HS-5 (cell line): ENCODE data around the gene VCPKMT.

Source experiments
- DNase-seq: peaks from one replicate; pipeline ENCODE4 v3.0.0-alpha.2; 2012; ENCODE audit warnings: low read depth

VCPKMT gene

GRCh38 chr14:50116181-50116956 is at the start of gene VCPKMT:
Gene VCPKMT, minus strand, starts transcription at chr14:50116572. Its CDS starts 20 bp downstream, at chr14:50116552.
- DNase-seq, result peak; percentile 43

GRCh38 chr14:50156111-50156510 is 39.7 kb upstream of the VCPKMT start:
- no peak for DNase-seq

GRCh38 chr14:50148799-50149198 is 32.4 kb upstream of the VCPKMT start:
- no peak for DNase-seq

DNA sequence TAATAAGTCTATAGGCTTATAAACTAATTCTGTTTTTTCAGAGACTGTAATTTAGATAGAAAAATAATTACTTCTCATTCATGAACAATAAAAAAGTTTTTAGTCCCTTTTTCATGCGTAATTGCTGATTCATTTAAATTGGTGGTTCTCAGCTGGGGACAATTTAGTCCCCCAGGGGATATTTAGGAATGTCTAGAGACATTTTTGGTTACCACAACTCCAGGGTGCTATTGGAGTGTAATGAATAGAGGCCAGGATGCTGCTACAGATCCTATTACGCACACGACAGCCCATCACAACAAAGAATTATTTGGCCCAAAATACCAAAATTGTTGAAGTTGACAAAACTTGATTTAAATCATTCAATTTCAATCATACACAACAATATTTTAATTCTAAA is 22.8 kb upstream of the VCPKMT start:
- no peak for DNase-seq

- DNase-seq, result no peak
Measured at GRCh38 chr14:50127802-50128201, 11.4 kb upstream of the VCPKMT start.

- DNase-seq, result no peak
Measured at GRCh38 chr14:50123062-50123461, 6.7 kb upstream of the VCPKMT start.

DNA sequence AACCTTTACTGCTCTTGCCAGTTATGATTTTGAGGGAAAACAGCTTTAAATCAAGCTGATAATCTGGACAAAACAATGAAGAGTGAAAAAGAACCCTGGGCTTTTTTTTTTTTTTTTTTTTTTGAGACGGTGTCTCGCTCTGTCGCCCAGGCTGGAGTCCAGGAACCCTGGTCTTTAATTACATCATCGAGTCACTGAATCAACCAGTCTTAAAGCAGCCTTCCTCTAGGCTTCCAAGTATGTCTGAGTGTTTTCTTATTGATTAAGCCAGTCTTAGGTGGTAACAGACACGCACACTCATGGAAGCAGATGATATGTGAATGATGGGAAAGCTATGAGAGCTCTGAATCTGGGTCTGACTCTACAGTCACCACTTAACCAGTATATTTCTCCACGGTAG is 5.9 kb upstream of the VCPKMT start:
- no peak for DNase-seq

- DNase-seq, result no peak
Measured at GRCh38 chr14:50121486-50121885, 5.1 kb upstream of the VCPKMT start.

DNA sequence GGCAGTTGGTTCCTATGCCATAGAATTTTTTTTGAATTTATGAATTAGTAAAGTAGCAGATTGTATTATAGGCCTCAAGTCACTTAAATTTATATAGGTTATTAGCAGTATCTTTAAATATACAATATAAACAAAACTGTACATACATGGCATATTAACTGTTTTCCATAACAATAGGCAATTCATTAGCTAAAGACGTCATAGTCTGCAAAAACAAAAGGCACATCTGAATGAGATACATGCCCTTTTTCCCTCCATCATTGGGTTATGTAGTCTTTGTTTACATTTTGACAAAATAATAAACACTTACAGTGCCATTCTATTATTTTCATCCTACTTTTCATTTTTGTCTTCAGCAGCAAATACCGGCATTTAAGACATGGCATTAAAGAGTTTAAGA is 1.1 kb upstream of the VCPKMT start:
- DNase-seq, result no peak

- no peak for DNase-seq
Measured at GRCh38 chr14:50116966-50117365, 594 bp upstream of the VCPKMT start.

DNA sequence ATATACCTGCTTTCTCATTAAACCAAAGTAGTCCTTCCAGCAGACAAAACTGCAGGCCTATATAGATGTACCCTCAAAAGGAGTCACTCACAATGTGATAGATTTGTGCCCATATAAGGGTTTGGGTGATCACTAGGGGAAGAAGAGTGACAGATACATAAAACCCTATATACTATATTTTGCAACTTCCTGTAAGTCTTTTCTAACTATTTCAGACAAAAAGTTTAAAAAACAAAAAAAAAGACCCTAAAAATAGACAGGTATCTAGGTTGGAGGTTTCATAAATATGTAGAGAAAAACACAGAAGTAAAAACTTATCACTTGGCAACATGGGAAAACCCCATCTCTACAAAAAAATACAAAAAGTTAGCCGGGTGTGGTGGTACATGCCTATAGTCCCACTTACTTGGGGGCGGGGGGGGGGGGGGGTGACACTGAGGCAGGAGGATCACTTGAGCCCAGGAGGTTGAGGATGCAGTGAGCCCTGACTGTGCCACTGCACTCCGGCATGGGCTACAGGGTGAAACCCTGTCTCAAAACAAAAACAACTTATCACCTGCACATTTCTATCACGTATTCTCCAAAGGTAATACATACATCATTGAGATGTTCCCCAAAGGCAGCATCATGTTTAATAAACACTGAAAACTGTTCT is 2.9 kb downstream of the VCPKMT start:
- no peak for DNase-seq

GRCh38 chr14:50110323-50111037 is 5.9 kb downstream of the VCPKMT start:
- no peak for DNase-seq

- no peak for DNase-seq
Measured at GRCh38 chr14:50109342-50109741, 7.0 kb downstream of the VCPKMT start.

GRCh38 chr14:50107850-50108249 is 8.5 kb downstream of the VCPKMT start:
- DNase-seq, result no peak

GRCh38 chr14:50106178-50106577 is 10.2 kb downstream of the VCPKMT start:
- no peak for DNase-seq

- no peak for DNase-seq
Measured at GRCh38 chr14:50103558-50103957, 12.8 kb downstream of the VCPKMT start.

DNA sequence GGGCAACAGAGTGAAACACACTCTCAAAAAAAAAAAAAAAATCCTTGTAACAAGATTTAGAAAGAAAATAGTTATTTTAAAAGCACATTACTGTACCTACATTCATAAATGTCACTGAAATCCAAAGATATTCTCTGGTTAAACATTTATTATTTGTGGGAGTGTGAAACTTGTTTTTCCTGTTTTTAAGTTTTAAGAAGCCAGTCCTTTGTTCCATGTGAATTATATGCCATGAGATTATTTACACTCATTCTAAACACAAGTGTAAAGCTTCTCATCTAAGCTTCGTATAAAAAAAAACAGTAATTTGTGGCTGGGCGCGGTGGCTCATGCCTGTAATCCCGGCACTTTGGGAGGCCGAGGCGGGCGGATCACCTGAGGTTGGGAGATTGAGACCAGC is 15.0 kb downstream of the VCPKMT start:
- DNase-seq, result no peak

- DNase-seq, result no peak
Measured at GRCh38 chr14:50100805-50101204, 15.6 kb downstream of the VCPKMT start.

DNA sequence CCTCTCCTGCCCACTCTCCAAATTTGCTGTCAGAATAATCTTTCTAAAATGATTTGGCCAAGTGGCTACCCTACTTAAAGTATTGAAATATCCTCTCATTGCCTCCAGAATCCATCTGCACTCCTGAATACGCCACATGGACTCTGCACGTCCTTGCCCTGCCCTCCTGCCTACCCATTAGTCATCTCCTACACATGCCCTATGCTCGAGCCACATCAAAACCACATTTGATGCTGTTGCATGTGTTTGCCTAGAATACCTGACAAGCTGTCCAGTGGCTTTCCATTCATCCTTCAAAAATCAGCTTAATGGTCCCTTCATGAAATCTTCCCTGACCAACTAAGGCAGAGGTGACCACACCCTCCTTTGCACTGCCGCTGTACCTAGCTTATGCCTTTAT is 17.0 kb downstream of the VCPKMT start:
- peak; percentile 8 for DNase-seq

- DNase-seq, result no peak
Measured at GRCh38 chr14:50095895-50096294, 20.5 kb downstream of the VCPKMT start.

GRCh38 chr14:50094056-50094755 is 22.2 kb downstream of the VCPKMT start:
- no peak for DNase-seq

- DNase-seq, result no peak
Measured at GRCh38 chr14:50093496-50093895, 22.9 kb downstream of the VCPKMT start.
